GM12878 (cell line): ENCODE results near the gene PIGS. TPM values are rescaled to one million over a fixed set of nuclear protein-coding genes. Genes with fewer than 3 reads are reported as not detected.

Experiments used
- ASH2L ChIP-seq: fragments of 300-600, 200-600 bp; sonication (generic); IDR thresholded peaks from 2 replicates; pipeline ENCODE4 v1.6.1; 2017; ENCODE audit warnings: low read depth, mild to moderate bottlenecking, borderline replicate concordance
- ATF3 ChIP-seq: IDR thresholded peaks from 2 replicates; pipeline ENCODE4 v1.6.1; 2011; ENCODE audit warnings: low read depth, mild to moderate bottlenecking, low read length, moderate library complexity, borderline replicate concordance; ENCODE audit errors: extremely low read depth
- BCL3 ChIP-seq: IDR thresholded peaks from 2 replicates; pipeline ENCODE4 v1.6.1; 2011; ENCODE audit warnings: borderline replicate concordance, low read depth, mild to moderate bottlenecking, moderate library complexity, low read length; ENCODE audit not compliant: insufficient read depth, poor library complexity, severe bottlenecking
- BHLHE40 ChIP-seq, 2 experiments: fragments of 450-650 bp in 1 of 2; IDR thresholded peaks; 2 replicates each; pipeline ENCODE4 v1.6.1; 2011 to 2017; ENCODE audit warnings: low read depth in 2 of 2, borderline replicate concordance in 1 of 2, improper control_type of control experiment in 1 of 2, low read length in 1 of 2, mild to moderate bottlenecking in 1 of 2
- BRCA1 ChIP-seq: IDR thresholded peaks from 2 replicates; pipeline ENCODE4 v1.6.1; 2011; ENCODE audit warnings: low read depth, low read length, improper control_type of control experiment
- CHD2 ChIP-seq: IDR thresholded peaks from 2 replicates; pipeline ENCODE4 v1.6.1; 2011; ENCODE audit warnings: low read depth, low read length, improper control_type of control experiment, borderline replicate concordance
- CHD4 ChIP-seq: fragments of 200-600 bp; sonication (generic); IDR thresholded peaks from 2 replicates; pipeline ENCODE4 v1.6.1; 2016; ENCODE audit warnings: mild to moderate bottlenecking
- DPF2 ChIP-seq: fragments of 450-650 bp; IDR thresholded peaks from 2 replicates; pipeline ENCODE4 v1.6.1; 2017; ENCODE audit warnings: mild to moderate bottlenecking
- E2F4 ChIP-seq: IDR thresholded peaks from 2 replicates; pipeline ENCODE4 v1.6.1; 2012; ENCODE audit warnings: low read depth, low read length, improper control_type of control experiment
- HDAC2 ChIP-seq: fragments of 200-600 bp; sonication (generic); IDR thresholded peaks from 2 replicates; pipeline ENCODE4 v1.6.1; 2017
- HDAC6 ChIP-seq: fragments of 200-600 bp; sonication (generic); IDR thresholded peaks from one replicate; pipeline ENCODE4 v1.8.0; 2017; ENCODE audit warnings: antibody characterized with exemption; ENCODE audit not compliant: unreplicated experiment
- KDM1A ChIP-seq: fragments of 200-600 bp; sonication (generic); IDR thresholded peaks from 2 replicates; pipeline ENCODE4 v1.6.1; 2016; ENCODE audit warnings: borderline replicate concordance
- KLF5 ChIP-seq: fragments of 450-650 bp; IDR thresholded peaks from 2 replicates; pipeline ENCODE4 v1.6.1; 2014; ENCODE audit warnings: mild to moderate bottlenecking; ENCODE audit not compliant: partially characterized antibody
- MTA3 ChIP-seq: IDR thresholded peaks from 2 replicates; pipeline ENCODE4 v1.6.1; 2012; ENCODE audit warnings: low read length, inconsistent platforms, borderline replicate concordance
- MYB ChIP-seq: fragments of 150-350 bp; IDR thresholded peaks from 2 replicates; pipeline ENCODE4 v1.6.1; 2014; ENCODE audit warnings: mild to moderate bottlenecking, low read depth, low read length, borderline replicate concordance
- MYC ChIP-seq: IDR thresholded peaks from 2 replicates; pipeline ENCODE4 v1.6.1; 2011; ENCODE audit warnings: mild to moderate bottlenecking, low read length, moderate library complexity, inconsistent platforms; ENCODE audit not compliant: insufficient read depth, insufficient replicate concordance, insufficient read length, severe bottlenecking
- NFYB ChIP-seq: IDR thresholded peaks from 2 replicates; pipeline ENCODE4 v1.6.1; 2011; ENCODE audit warnings: low read depth, mild to moderate bottlenecking, low read length, improper control_type of control experiment, moderate library complexity; ENCODE audit not compliant: insufficient read depth
- PKNOX1 ChIP-seq: fragments of 450-650 bp; IDR thresholded peaks from 2 replicates; pipeline ENCODE4 v1.6.1; 2016; ENCODE audit warnings: mild to moderate bottlenecking
- RELA ChIP-seq: fragments of 450-650 bp; IDR thresholded peaks from 2 replicates; pipeline ENCODE4 v1.8.0; 2014; ENCODE audit warnings: borderline replicate concordance; ENCODE audit not compliant: partially characterized antibody
- SREBF1 ChIP-seq: IDR thresholded peaks from 2 replicates; pipeline ENCODE4 v1.6.1; 2012; ENCODE audit warnings: mild to moderate bottlenecking, low read length
- SUZ12 ChIP-seq: fragments of 200-600 bp; sonication (generic); IDR thresholded peaks from one replicate; pipeline ENCODE4 v1.6.1; 2018; ENCODE audit warnings: antibody characterized with exemption, mild to moderate bottlenecking; ENCODE audit not compliant: unreplicated experiment
- USF1 ChIP-seq: IDR thresholded peaks from 2 replicates; pipeline ENCODE4 v1.6.1; 2011; ENCODE audit warnings: borderline replicate concordance, low read depth, mild to moderate bottlenecking, moderate library complexity, mixed read lengths, low read length; ENCODE audit not compliant: insufficient read depth; ENCODE audit errors: extremely low read length
- YBX1 ChIP-seq: fragments of 450-650 bp; IDR thresholded peaks from 2 replicates; pipeline ENCODE4 v1.6.1; 2016; ENCODE audit warnings: antibody characterized with exemption
- YY1 ChIP-seq: IDR thresholded peaks from 2 replicates; pipeline ENCODE4 v1.6.1; 2011; ENCODE audit warnings: low read depth, mild to moderate bottlenecking, low read length
- ZNF217 ChIP-seq: fragments of 450-650 bp; IDR thresholded peaks from 2 replicates; pipeline ENCODE4 v1.6.1; 2017; ENCODE audit warnings: antibody characterized with exemption, mild to moderate bottlenecking
- ZNF24 ChIP-seq: fragments of 450-650 bp; IDR thresholded peaks from 2 replicates; pipeline ENCODE4 v1.6.1; 2017; ENCODE audit warnings: antibody characterized with exemption, mild to moderate bottlenecking
- polyA plus RNA-seq, 11 experiments: library from polyadenylated mRNA; depleted of rRNA in 4 of 11; unstranded in 6 of 11; stranded (reverse) in 5 of 11; fragments of >200 nt; fragmentation: Nextera tagmentation in 4 of 11; fragmentation: Illumina TruSeq in 1 of 11; extraction: Ambion mirVana in 4 of 11; extraction: Trizol in 1 of 11; gene quantifications; 1 replicate in 1 of 11; 2 replicates in 10 of 11; pipeline versions ENCODE4 v1.2.1 to v1.2.3, GENCODE V29; 2011 to 2016; ENCODE audit warnings: inconsistent platforms in 2 of 11, missing spikeins in 2 of 11, low read depth in 1 of 11
- total RNA-seq, 4 experiments: library from RNA; depleted of rRNA in 3 of 4; stranded (reverse); fragments of >200 nt in 3 of 4; fragmentation: Illumina TruSeq in 1 of 4; extraction: Trizol in 1 of 4; gene quantifications; 2 replicates each; pipeline versions ENCODE4 v1.2.1 to v1.2.3, GENCODE V29; 2013 to 2021

Gene PIGS
- total and polyA plus RNA-seq, 10 of the 15 experiments (the other 5 are each of a cell fraction or from before 2014, with no cell fraction given): 27.5 to 73.7 (median 50.7) TPM

GRCh38 chr17:28599311-28600184, 28.2 kb upstream of the PIGS start (continued):
- TF ChIP-seq PKNOX1 (no peak), SREBF1 (no peak), MYB (no peak), E2F4 (no peak), ATF3 (no peak), NFYB (no peak), BHLHE40 (IDR thresholded peaks at IDR 0.05; ENCODE audit: borderline replicate concordance in 1 of 2, low read depth in 2 of 2, low read length in 1 of 2) (no peak), YY1 (no peak), DPF2 (no peak), HDAC6 (no peak), RELA (no peak), KLF5 (no peak), KDM1A (no peak), YBX1 (no peak), ASH2L (no peak), CHD2 (no peak; the same call in 1 of the 2 replicates), USF1 (no peak), MYC (no peak), SUZ12 (no peak), ZNF24 (no peak), CHD4 (no peak), BCL3 (peak; percentile 78), MTA3 (no peak; the same call in 1 of the 2 replicates), ZNF217 (no peak), HDAC2 (no peak), BRCA1 (no peak)
